ENCODE results near the gene PDIA3. TPM values are rescaled to one million over a fixed set of nuclear protein-coding genes. Genes with fewer than 3 reads are reported as not detected.

Gene PDIA3
- total RNA-seq, 1 donor from 2014 or later: 777 TPM

- Mint-ChIP-seq H3K36me3 (ENCODE audit: low read depth, unreplicated experiment) (peaks cover 32% of the 10 kb centered on the region), H3K27me3 (ENCODE audit: low read depth, unreplicated experiment) (no peaks in the 10 kb centered on the region), H3K4me3 (ENCODE audit: unreplicated experiment) (no peak overlapping the region), H3K9me3 (ENCODE audit: unreplicated experiment) (peaks cover 2% of the 10 kb centered on the region), H3K4me1 (ENCODE audit: low read depth, unreplicated experiment) (peaks cover 61% of the 10 kb centered on the region), H3K27ac (ENCODE audit: unreplicated experiment) (peak overlapping the region; percentile 63)
- no peak overlapping the region for H2AFZ ChIP-seq (ENCODE audit: low read depth, low read length)
- no peaks in the 10 kb centered on the region for H3K9me3 ChIP-seq (ENCODE audit: insufficient read depth, low read depth, low read length)
- DNase-seq (ENCODE audit: low read depth): no peak
- TF ChIP-seq EZH2 (IDR thresholded peaks at IDR 0.05; ENCODE audit: insufficient read depth, low read length) (no peak), CTCF (IDR thresholded peaks at IDR 0.05; ENCODE audit: insufficient read depth, low read depth, low read length) (no peak)
- H3K27ac ChIP-seq (ENCODE audit: low read depth, low read length): no peak overlapping the region
- peaks cover 50% of the 10 kb centered on the region for H4K20me1 ChIP-seq (ENCODE audit: insufficient read depth, low read length)
- no peak overlapping the region for H3K4me3 ChIP-seq (ENCODE audit: insufficient read depth, low read depth, low read length)
- H3K9ac ChIP-seq (ENCODE audit: low read length): no peak overlapping the region
- H3K27me3 ChIP-seq (ENCODE audit: insufficient read depth, low read length): no peaks in the 10 kb centered on the region
- H3K4me2 ChIP-seq (ENCODE audit: low read length): no peak overlapping the region
- peaks cover 26% of the 10 kb centered on the region for H3K36me3 ChIP-seq (ENCODE audit: insufficient read depth, low read length)
- peaks cover 35% of the 10 kb centered on the region for H3K4me1 ChIP-seq (ENCODE audit: insufficient read depth, low read length)
- peaks cover 49% of the 10 kb centered on the region for H3K79me2 ChIP-seq (ENCODE audit: insufficient read depth, low read length)
- FAIRE-seq: no peak
Measured at GRCh38 chr15:43796566-43796965, 50.3 kb downstream of the PDIA3 start.

DNA sequence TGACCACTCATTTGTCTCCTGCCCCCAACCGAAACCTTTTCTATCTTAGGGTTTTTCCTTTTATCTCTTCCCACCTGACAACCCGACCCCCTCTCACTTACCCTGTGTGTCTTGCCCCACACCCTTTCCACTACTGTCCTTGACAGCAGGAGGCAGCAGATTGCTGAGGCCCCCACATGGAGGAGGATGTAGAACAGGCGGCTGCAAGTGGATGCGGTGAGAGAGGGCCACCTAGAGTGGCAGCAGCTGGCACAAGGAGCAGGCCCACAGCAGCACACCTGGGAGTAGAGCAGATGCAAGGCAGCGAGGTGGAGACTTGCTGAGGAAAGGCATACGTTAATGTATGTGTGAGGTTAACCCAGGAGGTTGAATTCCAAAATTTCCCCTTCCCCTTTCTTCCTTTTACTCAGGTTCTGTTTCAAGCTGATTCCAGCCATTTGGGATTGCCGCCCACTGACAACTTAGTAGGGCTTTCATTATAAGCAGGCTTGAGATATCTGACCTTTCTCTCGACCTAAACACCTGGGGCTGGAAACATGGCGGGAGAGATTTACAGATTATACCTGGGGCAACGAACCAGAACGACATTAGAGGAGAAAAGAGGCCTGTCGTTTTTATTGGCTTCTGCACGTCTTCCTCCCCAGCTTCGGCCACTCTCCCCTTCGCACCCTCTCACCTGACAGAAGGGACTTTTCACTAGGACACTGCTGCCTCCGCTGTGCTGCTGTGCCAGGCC is 53.1 kb downstream of the PDIA3 start:
- no peaks in the 10 kb centered on the region for H3K9me3 ChIP-seq (ENCODE audit: insufficient read depth, low read depth, low read length)
- H3K27ac Mint-ChIP-seq (ENCODE audit: unreplicated experiment): peak overlapping the region; percentile 83
- no peaks in the 10 kb centered on the region for H3K27me3 ChIP-seq (ENCODE audit: insufficient read depth, low read length)
- H3K4me3 ChIP-seq (ENCODE audit: insufficient read depth, low read depth, low read length): no peak overlapping the region
- H2AFZ ChIP-seq (ENCODE audit: low read depth, low read length): no peak overlapping the region
- no peaks in the 10 kb centered on the region for H3K27me3 Mint-ChIP-seq (ENCODE audit: low read depth, unreplicated experiment)
- peaks cover 33% of the 10 kb centered on the region for H3K36me3 ChIP-seq (ENCODE audit: insufficient read depth, low read length)
- no peak overlapping the region for H3K27ac ChIP-seq (ENCODE audit: low read depth, low read length)
- peaks cover 32% of the 10 kb centered on the region for H3K36me3 Mint-ChIP-seq (ENCODE audit: low read depth, unreplicated experiment)
- no peak overlapping the region for H3K9ac ChIP-seq (ENCODE audit: low read length)
- TF ChIP-seq EZH2 (IDR thresholded peaks at IDR 0.05; ENCODE audit: insufficient read depth, low read length): no peak
- no peak for TF ChIP-seq CTCF (IDR thresholded peaks at IDR 0.05; ENCODE audit: insufficient read depth, low read depth, low read length)
- peaks cover 2% of the 10 kb centered on the region for H3K9me3 Mint-ChIP-seq (ENCODE audit: unreplicated experiment)
- FAIRE-seq: no peak
- no peak for DNase-seq (ENCODE audit: low read depth)
- no peak overlapping the region for H3K4me2 ChIP-seq (ENCODE audit: low read length)
- peaks cover 24% of the 10 kb centered on the region for H3K4me1 ChIP-seq (ENCODE audit: insufficient read depth, low read length)
- peaks cover 54% of the 10 kb centered on the region for H3K4me1 Mint-ChIP-seq (ENCODE audit: low read depth, unreplicated experiment)
- peaks cover 31% of the 10 kb centered on the region for H3K79me2 ChIP-seq (ENCODE audit: insufficient read depth, low read length)
- H3K4me3 Mint-ChIP-seq (ENCODE audit: unreplicated experiment): peak overlapping the region; percentile 100
- H4K20me1 ChIP-seq (ENCODE audit: insufficient read depth, low read length): peaks cover 34% of the 10 kb centered on the region

- Histone ChIP-seq H3K79me2 (ENCODE audit: insufficient read depth, low read length) (peaks cover 26% of the 10 kb centered on the region), H4K20me1 (ENCODE audit: insufficient read depth, low read length) (peaks cover 29% of the 10 kb centered on the region), H3K4me3 (ENCODE audit: insufficient read depth, low read depth, low read length) (peak within 1 kb of the TSS; percentile 100), H3K36me3 (ENCODE audit: insufficient read depth, low read length) (peaks cover 35% of the 10 kb centered on the region), H3K27me3 (ENCODE audit: insufficient read depth, low read length) (no peaks in the 10 kb centered on the region), H3K9ac (ENCODE audit: low read length) (peak within 1 kb of the TSS; percentile 95), H3K9me3 (ENCODE audit: insufficient read depth, low read depth, low read length) (no peaks in the 10 kb centered on the region), H3K27ac (ENCODE audit: low read depth, low read length) (peak within 1 kb of the TSS; percentile 71), H3K4me1 (ENCODE audit: insufficient read depth, low read length) (peaks cover 19% of the 10 kb centered on the region), H3K4me2 (ENCODE audit: low read length) (peak within 1 kb of the TSS; percentile 96), H2AFZ (ENCODE audit: low read depth, low read length) (peak within 1 kb of the TSS; percentile 78)
- peaks cover 49% of the 10 kb centered on the region for H3K4me1 Mint-ChIP-seq (ENCODE audit: low read depth, unreplicated experiment)
- peaks cover 2% of the 10 kb centered on the region for H3K9me3 Mint-ChIP-seq (ENCODE audit: unreplicated experiment)
- FAIRE-seq (no peak), DNase-seq (ENCODE audit: low read depth) (no peak)
- H3K27me3 Mint-ChIP-seq (ENCODE audit: low read depth, unreplicated experiment): no peaks in the 10 kb centered on the region
- TF ChIP-seq CTCF (IDR thresholded peaks at IDR 0.05; ENCODE audit: insufficient read depth, low read depth, low read length) (no peak), EZH2 (IDR thresholded peaks at IDR 0.05; ENCODE audit: insufficient read depth, low read length) (no peak)
- peak within 1 kb of the TSS; percentile 99 for H3K27ac Mint-ChIP-seq (ENCODE audit: unreplicated experiment)
- H3K4me3 Mint-ChIP-seq (ENCODE audit: unreplicated experiment): peak within 1 kb of the TSS; percentile 100
- peaks cover 28% of the 10 kb centered on the region for H3K36me3 Mint-ChIP-seq (ENCODE audit: low read depth, unreplicated experiment)
Measured at GRCh38 chr15:43799945-43800285, 53.7 kb downstream of the PDIA3 start, which contains the start of gene SERINC4. TSS of gene SERINC4 (minus strand) at chr15:43800220. CDS start at chr15:43799986, 234 bp downstream.
